NB4 (cell line): ENCODE measurements around the gene ZBTB20.

Source experiments
- MYC ChIP-seq: IDR thresholded peaks from 2 replicates; pipeline ENCODE4 v1.6.1; 2011; ENCODE audit warnings: low read depth, low read length
- TF ChIP-seq, protein P1 (sequence below): IDR thresholded peaks from one replicate; pipeline ENCODE4 v1.5.1; 2012; ENCODE audit warnings: low read depth, low read length

DNA sequence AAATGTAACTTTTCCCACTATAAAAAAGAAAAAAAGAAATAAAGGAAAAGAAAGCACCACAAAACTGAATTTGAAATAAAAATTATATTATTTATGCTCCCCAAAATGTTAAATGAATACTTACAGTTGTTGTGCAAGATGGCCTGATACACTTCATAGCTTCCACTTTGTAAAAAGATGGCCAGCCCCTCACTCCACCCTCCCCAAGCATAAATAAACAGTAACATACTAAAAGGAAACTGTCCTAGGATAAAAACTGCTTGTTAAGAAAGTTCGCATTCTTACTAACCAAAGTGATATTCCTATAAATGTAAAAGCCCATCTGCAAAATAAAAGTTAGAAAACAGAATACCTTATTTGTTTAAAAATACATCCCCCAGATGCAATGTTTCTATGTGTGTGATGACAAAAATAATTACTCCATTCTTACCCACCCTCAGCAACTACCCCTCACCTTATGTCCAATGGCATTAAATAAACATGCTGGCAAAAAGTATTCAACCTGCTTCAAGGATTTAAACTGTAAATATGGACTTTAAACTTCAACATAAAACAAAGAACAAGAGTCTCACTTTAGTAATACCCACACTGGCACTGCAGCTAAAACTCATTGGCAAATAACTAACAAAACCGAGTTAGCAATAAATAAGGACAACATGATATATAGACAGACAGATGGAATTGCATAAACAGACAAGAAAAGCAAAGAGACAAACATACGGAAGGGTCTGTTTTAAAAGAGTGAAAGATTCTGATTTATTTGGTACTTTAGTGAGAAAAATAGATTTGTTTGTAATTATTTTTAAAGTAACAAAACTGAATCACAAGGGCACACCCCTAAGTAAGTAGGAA lies 47.7 kb downstream of the ZBTB20 start:
- TF ChIP-seq MYC = no peak
- TF ChIP-seq, protein P1, sequence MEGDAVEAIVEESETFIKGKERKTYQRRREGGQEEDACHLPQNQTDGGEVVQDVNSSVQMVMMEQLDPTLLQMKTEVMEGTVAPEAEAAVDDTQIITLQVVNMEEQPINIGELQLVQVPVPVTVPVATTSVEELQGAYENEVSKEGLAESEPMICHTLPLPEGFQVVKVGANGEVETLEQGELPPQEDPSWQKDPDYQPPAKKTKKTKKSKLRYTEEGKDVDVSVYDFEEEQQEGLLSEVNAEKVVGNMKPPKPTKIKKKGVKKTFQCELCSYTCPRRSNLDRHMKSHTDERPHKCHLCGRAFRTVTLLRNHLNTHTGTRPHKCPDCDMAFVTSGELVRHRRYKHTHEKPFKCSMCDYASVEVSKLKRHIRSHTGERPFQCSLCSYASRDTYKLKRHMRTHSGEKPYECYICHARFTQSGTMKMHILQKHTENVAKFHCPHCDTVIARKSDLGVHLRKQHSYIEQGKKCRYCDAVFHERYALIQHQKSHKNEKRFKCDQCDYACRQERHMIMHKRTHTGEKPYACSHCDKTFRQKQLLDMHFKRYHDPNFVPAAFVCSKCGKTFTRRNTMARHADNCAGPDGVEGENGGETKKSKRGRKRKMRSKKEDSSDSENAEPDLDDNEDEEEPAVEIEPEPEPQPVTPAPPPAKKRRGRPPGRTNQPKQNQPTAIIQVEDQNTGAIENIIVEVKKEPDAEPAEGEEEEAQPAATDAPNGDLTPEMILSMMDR = no peak
